Measurements from ENCODE around the gene DGKH.
"Not testable (repeated sequence)": the region's sequence is repeated elsewhere in the genome, so short reads cannot be mapped to it uniquely, and the experiment has no call there.

The DGKH gene

GRCh38 chr13:42137856-42138537 is 89.5 kb downstream of the DGKH start:
- Histone ChIP-seq H3K4me3 (IDR thresholded peaks at IDR 0.05; ENCODE audit: insufficient read depth, low read depth, low read length) (no peak overlapping the region), H3K79me2 (ENCODE audit: insufficient read depth, low read depth) (no peaks in the 10 kb centered on the region), H3K36me3 (ENCODE audit: insufficient read depth) (no peaks in the 10 kb centered on the region), H4K20me1 (ENCODE audit: insufficient read depth) (no peaks in the 10 kb centered on the region), H3K4me1 (ENCODE audit: low read depth, poor library complexity, severe bottlenecking) (no peaks in the 10 kb centered on the region), H3K27me3 (ENCODE audit: insufficient read depth, low read depth) (no peaks in the 10 kb centered on the region), H3K4me2 (no peak overlapping the region), H2AFZ (ENCODE audit: low read depth) (no peak overlapping the region), H3K27ac (no peak overlapping the region), H3K9ac (no peak overlapping the region)
- TF ChIP-seq CTCF (conservative IDR thresholded peaks at IDR 0.05; ENCODE audit: low read depth, low read length) = no peak

- TF ChIP-seq CTCF (conservative IDR thresholded peaks at IDR 0.05; ENCODE audit: low read depth, low read length) = no peak
- Histone ChIP-seq H2AFZ (ENCODE audit: low read depth) (no peak overlapping the region), H3K36me3 (ENCODE audit: insufficient read depth) (no peaks in the 10 kb centered on the region), H3K9ac (no peak overlapping the region), H3K27ac (no peak overlapping the region), H3K4me1 (ENCODE audit: low read depth, poor library complexity, severe bottlenecking) (no peaks in the 10 kb centered on the region), H4K20me1 (ENCODE audit: insufficient read depth) (no peaks in the 10 kb centered on the region), H3K27me3 (ENCODE audit: insufficient read depth, low read depth) (no peaks in the 10 kb centered on the region), H3K4me3 (IDR thresholded peaks at IDR 0.05; ENCODE audit: insufficient read depth, low read depth, low read length) (no peak overlapping the region), H3K4me2 (no peak overlapping the region), H3K79me2 (ENCODE audit: insufficient read depth, low read depth) (no peaks in the 10 kb centered on the region)
Observed at GRCh38 chr13:42140494-42140893, 92.0 kb downstream of the DGKH start.

GRCh38 chr13:42141052-42141451 is 92.6 kb downstream of the DGKH start:
- H2AFZ ChIP-seq (ENCODE audit: low read depth); H4K20me1 ChIP-seq (ENCODE audit: insufficient read depth); H3K4me3 ChIP-seq (IDR thresholded peaks at IDR 0.05; ENCODE audit: insufficient read depth, low read depth, low read length); H3K27ac ChIP-seq; H3K4me1 ChIP-seq (ENCODE audit: low read depth, poor library complexity, severe bottlenecking); H3K9ac ChIP-seq; H3K4me2 ChIP-seq; H3K79me2 ChIP-seq (ENCODE audit: insufficient read depth, low read depth); H3K36me3 ChIP-seq (ENCODE audit: insufficient read depth); H3K27me3 ChIP-seq (ENCODE audit: insufficient read depth, low read depth): not testable (repeated sequence)

- Histone ChIP-seq H3K4me1 (ENCODE audit: low read depth, poor library complexity, severe bottlenecking) (no peaks in the 10 kb centered on the region), H3K27ac (no peak overlapping the region), H3K36me3 (ENCODE audit: insufficient read depth) (no peaks in the 10 kb centered on the region), H3K4me3 (IDR thresholded peaks at IDR 0.05; ENCODE audit: insufficient read depth, low read depth, low read length) (no peak overlapping the region), H3K9ac (no peak overlapping the region), H3K79me2 (ENCODE audit: insufficient read depth, low read depth) (peaks cover 6% of the 10 kb centered on the region; the same call in 1 of the 2 replicates), H4K20me1 (ENCODE audit: insufficient read depth) (no peaks in the 10 kb centered on the region), H3K4me2 (no peak overlapping the region), H3K27me3 (ENCODE audit: insufficient read depth, low read depth) (no peaks in the 10 kb centered on the region), H2AFZ (ENCODE audit: low read depth) (no peak overlapping the region)
- no peak for TF ChIP-seq CTCF (conservative IDR thresholded peaks at IDR 0.05; ENCODE audit: low read depth, low read length)
Observed at GRCh38 chr13:42146359-42146758, 97.9 kb downstream of the DGKH start.

- TF ChIP-seq CTCF (conservative IDR thresholded peaks at IDR 0.05; ENCODE audit: low read depth, low read length) = no peak
- H3K79me2 ChIP-seq (ENCODE audit: insufficient read depth, low read depth) = peaks cover 6% of the 10 kb centered on the region; the same call in 1 of the 2 replicates
- H2AFZ ChIP-seq (ENCODE audit: low read depth) = no peak overlapping the region
- H3K4me3 ChIP-seq (IDR thresholded peaks at IDR 0.05; ENCODE audit: insufficient read depth, low read depth, low read length) = no peak overlapping the region
- no peaks in the 10 kb centered on the region for H4K20me1 ChIP-seq (ENCODE audit: insufficient read depth)
- no peak overlapping the region for H3K9ac ChIP-seq
- no peaks in the 10 kb centered on the region for H3K27me3 ChIP-seq (ENCODE audit: insufficient read depth, low read depth)
- no peaks in the 10 kb centered on the region for H3K36me3 ChIP-seq (ENCODE audit: insufficient read depth)
- no peak overlapping the region for H3K4me2 ChIP-seq
- H3K27ac ChIP-seq = no peak overlapping the region
- H3K4me1 ChIP-seq (ENCODE audit: low read depth, poor library complexity, severe bottlenecking) = peaks cover 13% of the 10 kb centered on the region
Observed at GRCh38 chr13:42148538-42148937, 100.1 kb downstream of the DGKH start.
